ENCODE results near the gene ZNF221. TPM values are rescaled to one million over a fixed set of nuclear protein-coding genes. Genes with fewer than 3 reads are reported as not detected.
A peak's percentile ranks its signal among the peaks of the same experiment; 100 is the strongest.

Gene ZNF221
- total and polyA plus RNA-seq, 9 of the 15 experiments (the other 6 are each of a cell fraction or from before 2014, with no cell fraction given) = 0.32 to 1.4 (median 0.45) TPM

- TF ChIP-seq PRDM10 (IDR thresholded peaks at IDR 0.05; ENCODE audit: partially characterized antibody) (peak; percentile 90), SFPQ (IDR thresholded peaks at IDR 0.05; ENCODE audit: low read depth, low read length) (no peak), RERE (CRISPR knock-in tag; IDR thresholded peaks at IDR 0.05; ENCODE audit: borderline replicate concordance) (no peak), ZNF589 (CRISPR knock-in tag; IDR thresholded peaks at IDR 0.05; ENCODE audit: low read depth) (no peak), SOX6 (IDR thresholded peaks at IDR 0.05) (no peak), ZNF766 (CRISPR knock-in tag; conservative IDR thresholded peaks at IDR 0.05) (peak; percentile 80), JUND (IDR thresholded peaks at IDR 0.05; ENCODE audit: borderline replicate concordance, low read depth, low read length) (0 out of 2 replicates have a peak, but pooled peaks have one; percentile 39), JUND (tag; IDR thresholded peaks at IDR 0.05; ENCODE audit: borderline replicate concordance, low read depth, low read length) (no peak; the same call in 2 of the 3 replicates), ZNF830 (CRISPR knock-in tag; IDR thresholded peaks at IDR 0.05) (peak; percentile 34; the same call in 1 of the 2 replicates), ILK (tag; IDR thresholded peaks at IDR 0.05; ENCODE audit: borderline replicate concordance, low read depth) (no peak), BHLHE40 (IDR thresholded peaks at IDR 0.05; ENCODE audit: low read length) (0 out of 2 replicates have a peak, but pooled peaks have one; percentile 26), RCOR1 (IDR thresholded peaks at IDR 0.05; ENCODE audit: borderline replicate concordance in 1 of 2, low read depth in 2 of 2, low read length in 2 of 2) (0 out of 4 replicates have a peak, but pooled peaks of 1 of the 2 experiments have one; percentile 24), NR2C2 (CRISPR knock-in tag; IDR thresholded peaks at IDR 0.05) (peak; percentile 80), NR2C2 (tag; IDR thresholded peaks at IDR 0.05) (peak; percentile 97)
These were observed 51.8 kb downstream of the ZNF221 start, which contains the start of gene ZNF230 (continued) for GRCh38 chr19:44002566-44003460.
